Hematopoietic multipotent progenitor cell treated with erythropoietin and hydrocortisone succinate and interleukin-3 and kit ligand, for 15 days (in vitro differentiated cells): Measurements from ENCODE around the gene FLVCR2.

Experiments
- DNase-seq: peaks from one replicate; pipeline ENCODE4 v3.0.0-alpha.2; 2015; ENCODE audit warnings: low spot score

The FLVCR2 gene

GRCh38 chr14:75558440-75558839 lies 20.0 kb upstream of the FLVCR2 start:
- DNase-seq: no peak

- no peak for DNase-seq
Measured at GRCh38 chr14:75559045-75559444, 19.4 kb upstream of the FLVCR2 start.

- DNase-seq: no peak
Measured at GRCh38 chr14:75559451-75560222, 18.8 kb upstream of the FLVCR2 start.

GRCh38 chr14:75561013-75561432 lies 17.4 kb upstream of the FLVCR2 start:
- peak; percentile 30 for DNase-seq

GRCh38 chr14:75562089-75562488 lies 16.3 kb upstream of the FLVCR2 start:
- no peak for DNase-seq

- DNase-seq: no peak
Measured at GRCh38 chr14:75562489-75562888, 15.9 kb upstream of the FLVCR2 start.

GRCh38 chr14:75563931-75564330 lies 14.5 kb upstream of the FLVCR2 start:
- DNase-seq: no peak

- DNase-seq: no peak
Measured at GRCh38 chr14:75565056-75565455, 13.4 kb upstream of the FLVCR2 start.

GRCh38 chr14:75566321-75566720 lies 12.1 kb upstream of the FLVCR2 start:
- no peak for DNase-seq

GRCh38 chr14:75566752-75567151 lies 11.7 kb upstream of the FLVCR2 start:
- no peak for DNase-seq

- no peak for DNase-seq
Measured at GRCh38 chr14:75568140-75568539, 10.3 kb upstream of the FLVCR2 start.

- no peak for DNase-seq
Measured at GRCh38 chr14:75568791-75569190, 9.6 kb upstream of the FLVCR2 start.

- no peak for DNase-seq
Measured at GRCh38 chr14:75570797-75571196, 7.6 kb upstream of the FLVCR2 start.

GRCh38 chr14:75572104-75572503 lies 6.3 kb upstream of the FLVCR2 start:
- no peak for DNase-seq

- DNase-seq: no peak
Measured at GRCh38 chr14:75577090-75577489, 1.3 kb upstream of the FLVCR2 start.

- peak; percentile 46 for DNase-seq
Measured at GRCh38 chr14:75577729-75578101, 705 bp upstream of the FLVCR2 start.

GRCh38 chr14:75578786-75579337 lies 442 bp downstream of the FLVCR2 start:
- no peak for DNase-seq

GRCh38 chr14:75579338-75579864 lies 981 bp downstream of the FLVCR2 start:
- DNase-seq: no peak

GRCh38 chr14:75579882-75580281 lies 1.5 kb downstream of the FLVCR2 start:
- no peak for DNase-seq

GRCh38 chr14:75587388-75587787 lies 9.0 kb downstream of the FLVCR2 start:
- DNase-seq: no peak

- DNase-seq: no peak
Measured at GRCh38 chr14:75589931-75590330, 11.5 kb downstream of the FLVCR2 start.

- DNase-seq: no peak
Measured at GRCh38 chr14:75591331-75591946, 13.0 kb downstream of the FLVCR2 start.

GRCh38 chr14:75591987-75592575 lies 13.7 kb downstream of the FLVCR2 start:
- DNase-seq: no peak
